ENCODE data around the gene APEX1.
"Not testable (repeated sequence)": the region's sequence is repeated elsewhere in the genome, so short reads cannot be mapped to it uniquely, and the experiment has no call there.

Gene APEX1

GRCh38 chr14:20477211-20477876 lies 22.3 kb downstream of the APEX1 start:
- no peak for DNase-seq

GRCh38 chr14:20478894-20479293 lies 23.9 kb downstream of the APEX1 start:
- DNase-seq, result no peak

- no peak for DNase-seq
Measured at GRCh38 chr14:20482382-20482781, 27.4 kb downstream of the APEX1 start.

GRCh38 chr14:20485900-20486299 lies 30.9 kb downstream of the APEX1 start:
- no peak for DNase-seq

- DNase-seq, result no peak
Measured at GRCh38 chr14:20486684-20487395, 31.8 kb downstream of the APEX1 start.

GRCh38 chr14:20487396-20487725 lies 32.3 kb downstream of the APEX1 start:
- DNase-seq, result no peak

GRCh38 chr14:20489093-20489994 lies 34.3 kb downstream of the APEX1 start:
- no peak for DNase-seq

- no peak for DNase-seq
Measured at GRCh38 chr14:20490563-20490962, 35.5 kb downstream of the APEX1 start.

- DNase-seq, result no peak
Measured at GRCh38 chr14:20492486-20492885, 37.5 kb downstream of the APEX1 start.

- no peak for DNase-seq
Measured at GRCh38 chr14:20493634-20494033, 38.6 kb downstream of the APEX1 start.

- DNase-seq, result no peak
Measured at GRCh38 chr14:20494935-20495766, 40.1 kb downstream of the APEX1 start.

- DNase-seq, result no peak
Measured at GRCh38 chr14:20498622-20499021, 43.6 kb downstream of the APEX1 start.

- no peak for DNase-seq
Measured at GRCh38 chr14:20499108-20499507, 44.1 kb downstream of the APEX1 start.

GRCh38 chr14:20499881-20500280 lies 44.9 kb downstream of the APEX1 start:
- DNase-seq, result no peak

- DNase-seq, result no peak
Measured at GRCh38 chr14:20501346-20501745, 46.3 kb downstream of the APEX1 start.

GRCh38 chr14:20503898-20504297 lies 48.9 kb downstream of the APEX1 start:
- no peak for DNase-seq

- not testable (repeated sequence) for DNase-seq
Measured at GRCh38 chr14:20506276-20506675, 51.2 kb downstream of the APEX1 start.

GRCh38 chr14:20506752-20507151 lies 51.7 kb downstream of the APEX1 start:
- DNase-seq, result not testable (repeated sequence)
